Smooth muscle cell (in vitro differentiated cells): ENCODE measurements around the gene DTNBP1. TPM values are rescaled to one million over a fixed set of nuclear protein-coding genes. Genes with fewer than 3 reads are reported as not detected.

Experiments
- DNase-seq: peaks from one replicate; lab custom pipeline; 2025; ENCODE audit not compliant: unreplicated experiment; lab: John Stamatoyannopoulos, UW
- H2AFZ ChIP-seq: fragments of 200-600 bp; sonication (generic); 2 replicates; pipeline ENCODE4 v1.6.0; 2016; ENCODE audit warnings: antibody characterized with exemption, low read depth, mild to moderate bottlenecking
- H3F3A ChIP-seq: fragments of 200-600 bp; sonication (generic); 2 replicates; pipeline ENCODE4 v1.6.0; 2017; ENCODE audit warnings: antibody characterized with exemption, low read depth
- H3K27ac ChIP-seq: fragments of 200-600 bp; sonication (generic); 2 replicates; pipeline ENCODE4 v1.5.1; 2016; ENCODE audit warnings: low read depth, mild to moderate bottlenecking
- H3K27me3 ChIP-seq: fragments of 200-600 bp; sonication (generic); 2 replicates; pipeline ENCODE4 v1.6.1; 2016; ENCODE audit warnings: low read depth, mild to moderate bottlenecking
- H3K36me3 ChIP-seq: fragments of 200-600 bp; sonication (generic); 2 replicates; pipeline ENCODE4 v1.5.1; 2016; ENCODE audit warnings: low read depth
- H3K4me1 ChIP-seq: fragments of 200-600 bp; sonication (generic); 2 replicates; pipeline ENCODE4 v1.5.1; 2016; ENCODE audit warnings: low read depth
- H3K4me2 ChIP-seq: fragments of 200-600 bp; sonication (generic); 2 replicates; pipeline ENCODE4 v1.6.0; 2016; ENCODE audit warnings: mild to moderate bottlenecking
- H3K4me3 ChIP-seq: fragments of 200-600 bp; sonication (generic); 2 replicates; pipeline ENCODE4 v1.5.1; 2016; ENCODE audit warnings: mild to moderate bottlenecking
- H3K79me2 ChIP-seq: fragments of 200-600 bp; sonication (generic); 2 replicates; pipeline ENCODE4 v1.6.0; 2016; ENCODE audit warnings: low read depth, mild to moderate bottlenecking
- H3K9ac ChIP-seq: fragments of 200-600 bp; sonication (generic); 2 replicates; pipeline ENCODE4 v1.6.0; 2016; ENCODE audit warnings: low read depth
- H3K9me3 ChIP-seq: fragments of 200-600 bp; sonication (generic); replicated peaks from 2 replicates; pipeline ENCODE4 v1.5.1; 2016; ENCODE audit warnings: low read depth
- H4K20me1 ChIP-seq: fragments of 200-600 bp; sonication (generic); 2 replicates; pipeline ENCODE4 v1.6.0; 2016; ENCODE audit warnings: low read depth
- WGBS: methylation state at CpG from one replicate; pipeline ENCODE4 v1.1.7; 2016; ENCODE audit warnings: low lambda C conversion rate; 5-methylcytosine and 5-hydroxymethylcytosine counted together
- polyA plus RNA-seq: library from polyadenylated mRNA; unstranded; fragments of >200 nt; fragmentation: Nextera tagmentation; extraction: Ambion mirVana; gene quantifications from 2 replicates; pipeline ENCODE4 v1.2.1, GENCODE V29; 2016
- total RNA-seq: library from RNA; depleted of rRNA; stranded (reverse); fragments of >200 nt; gene quantifications from 2 replicates; pipeline ENCODE4 v1.2.3, GENCODE V29; 2014
- TF ChIP-seq, protein P1 (sequence below): fragments of 200-600 bp; sonication (generic); IDR thresholded peaks from 2 replicates; pipeline ENCODE4 v1.5.1; 2017; ENCODE audit warnings: borderline replicate concordance, mild to moderate bottlenecking, antibody characterized with exemption; ENCODE audit not compliant: insufficient read depth, poor library complexity, severe bottlenecking

DTNBP1 gene
- total and polyA plus RNA-seq, 2 experiments from 2014 or later = 11.9 to 24.2 TPM

DNA sequence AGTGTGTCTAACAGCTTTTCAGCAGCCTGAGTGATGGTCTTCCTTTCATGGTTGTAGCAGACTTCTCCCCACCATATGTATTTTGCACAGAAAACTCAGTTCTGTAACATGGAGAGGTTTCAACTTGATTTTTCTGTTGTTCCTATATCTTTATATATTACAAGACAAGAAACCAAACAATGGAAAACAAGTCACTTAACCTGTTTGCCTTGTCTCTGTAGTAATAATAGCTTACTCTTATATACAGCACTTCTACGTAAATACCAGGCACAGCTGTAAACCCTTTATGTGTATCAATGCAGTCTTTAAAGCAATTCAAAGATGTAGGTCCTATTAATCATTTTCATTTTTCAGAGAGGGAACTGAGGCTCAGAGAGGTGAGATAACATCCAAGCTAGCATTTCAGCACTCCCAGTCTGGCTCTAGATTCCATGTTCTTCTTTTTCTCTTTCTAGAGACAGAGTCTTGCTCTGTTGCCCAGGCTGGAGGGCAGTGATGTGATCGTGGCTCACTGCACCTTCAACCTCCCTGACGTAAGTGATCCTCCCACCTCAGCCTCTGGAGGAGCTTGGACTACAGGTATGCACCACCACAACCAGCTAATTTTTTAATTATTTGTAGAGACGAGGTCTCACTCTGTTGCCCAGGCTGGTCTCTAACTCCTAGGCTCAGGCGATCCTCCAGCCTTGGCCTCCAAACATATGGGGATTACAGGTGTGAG, 90.4 kb downstream of the DTNBP1 start:
- WGBS = 85% methylated on average over 5 of the region's 5 CpGs
- H3F3A ChIP-seq = no peaks in the 10 kb centered on the region
- H3K27ac ChIP-seq = no peak overlapping the region

DNA sequence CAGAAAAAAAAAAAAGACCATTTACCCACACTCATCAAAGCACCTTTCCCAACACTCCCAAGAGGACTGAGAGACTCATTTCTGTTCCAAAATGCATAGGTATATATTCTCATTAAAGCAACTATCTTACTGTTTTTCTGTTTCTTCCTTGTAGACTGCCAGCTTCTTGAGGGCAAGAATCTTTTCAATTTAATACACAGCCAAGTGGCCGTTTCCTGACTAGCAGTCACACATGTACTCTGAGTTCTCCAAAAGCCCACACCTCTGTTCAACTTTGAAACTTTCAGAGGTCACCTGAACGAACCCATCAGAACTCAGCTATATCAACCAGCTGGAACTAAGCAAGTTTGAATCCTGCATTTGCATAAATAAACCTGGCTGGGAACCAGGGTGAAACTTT, 92.7 kb downstream of the DTNBP1 start:
- TF ChIP-seq, protein P1, sequence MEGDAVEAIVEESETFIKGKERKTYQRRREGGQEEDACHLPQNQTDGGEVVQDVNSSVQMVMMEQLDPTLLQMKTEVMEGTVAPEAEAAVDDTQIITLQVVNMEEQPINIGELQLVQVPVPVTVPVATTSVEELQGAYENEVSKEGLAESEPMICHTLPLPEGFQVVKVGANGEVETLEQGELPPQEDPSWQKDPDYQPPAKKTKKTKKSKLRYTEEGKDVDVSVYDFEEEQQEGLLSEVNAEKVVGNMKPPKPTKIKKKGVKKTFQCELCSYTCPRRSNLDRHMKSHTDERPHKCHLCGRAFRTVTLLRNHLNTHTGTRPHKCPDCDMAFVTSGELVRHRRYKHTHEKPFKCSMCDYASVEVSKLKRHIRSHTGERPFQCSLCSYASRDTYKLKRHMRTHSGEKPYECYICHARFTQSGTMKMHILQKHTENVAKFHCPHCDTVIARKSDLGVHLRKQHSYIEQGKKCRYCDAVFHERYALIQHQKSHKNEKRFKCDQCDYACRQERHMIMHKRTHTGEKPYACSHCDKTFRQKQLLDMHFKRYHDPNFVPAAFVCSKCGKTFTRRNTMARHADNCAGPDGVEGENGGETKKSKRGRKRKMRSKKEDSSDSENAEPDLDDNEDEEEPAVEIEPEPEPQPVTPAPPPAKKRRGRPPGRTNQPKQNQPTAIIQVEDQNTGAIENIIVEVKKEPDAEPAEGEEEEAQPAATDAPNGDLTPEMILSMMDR = no peak
- 92% methylated on average over 2 of the region's 2 CpGs for WGBS

More for the DNA sequence above, 90.4 kb downstream of the DTNBP1 start:
- no peaks in the 10 kb centered on the region for H4K20me1 ChIP-seq
- no peaks in the 10 kb centered on the region for H3K36me3 ChIP-seq
- no peaks in the 10 kb centered on the region for H3K79me2 ChIP-seq
- no peak overlapping the region for H2AFZ ChIP-seq
- no peaks in the 10 kb centered on the region for H3K27me3 ChIP-seq
- no peak overlapping the region for H3K9ac ChIP-seq
- TF ChIP-seq, protein P1 = no peak
- H3K9me3 ChIP-seq = no peaks in the 10 kb centered on the region
- H3K4me2 ChIP-seq = no peak overlapping the region
- H3K4me1 ChIP-seq = peaks cover 4% of the 10 kb centered on the region
- DNase-seq = no peak
- H3K4me3 ChIP-seq = no peak overlapping the region

DNA sequence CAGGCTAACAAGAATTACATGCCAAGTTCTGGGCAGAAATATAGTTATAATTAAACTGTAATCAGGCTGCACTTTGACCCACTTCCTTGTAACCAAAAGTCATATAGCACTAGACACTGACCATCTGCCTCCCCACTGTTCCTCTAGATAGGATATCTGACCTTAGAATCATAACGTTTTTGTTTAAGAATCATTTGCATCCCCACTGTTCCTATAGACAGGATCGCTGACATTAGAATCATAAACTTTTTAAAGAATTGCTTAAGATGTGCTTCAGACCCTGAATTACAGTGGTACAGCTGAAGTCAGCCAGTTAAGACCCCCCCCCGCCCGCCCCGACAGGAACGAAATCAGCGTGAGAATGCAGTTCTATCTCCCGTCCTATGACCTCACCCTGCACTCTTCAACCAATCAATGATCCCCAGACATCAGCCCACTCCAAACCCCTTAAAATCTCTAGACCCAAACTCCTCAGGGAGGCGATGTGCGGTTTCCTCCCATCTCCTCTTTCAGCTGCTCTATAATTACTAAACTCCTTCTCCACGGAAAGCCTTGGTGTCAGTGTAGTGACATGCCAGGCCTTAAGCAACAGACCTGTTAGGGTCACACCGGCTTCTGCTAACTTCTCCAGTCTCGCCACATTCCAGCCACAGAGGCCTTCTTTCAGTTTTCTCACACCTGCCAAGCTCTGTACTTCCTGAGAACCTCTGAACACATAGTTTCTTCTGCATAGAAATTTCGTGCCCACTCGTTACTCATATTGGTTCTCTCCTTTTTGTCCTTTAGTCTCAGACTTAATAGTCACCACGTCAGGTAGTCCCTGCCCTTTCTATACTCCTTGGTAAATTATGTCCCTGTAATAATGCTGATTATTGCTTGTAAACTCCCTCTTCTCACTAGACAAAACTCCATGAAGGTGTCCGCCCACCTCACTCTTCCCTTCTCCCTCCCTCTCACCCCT, 93.5 kb downstream of the DTNBP1 start:
- Histone ChIP-seq H3K9me3 (no peaks in the 10 kb centered on the region), H3K4me3 (no peak overlapping the region), H2AFZ (no peak overlapping the region), H3K36me3 (no peaks in the 10 kb centered on the region), H3K4me2 (no peak overlapping the region), H3K4me1 (peaks cover 4% of the 10 kb centered on the region), H3K9ac (no peak overlapping the region), H3F3A (no peaks in the 10 kb centered on the region), H4K20me1 (no peaks in the 10 kb centered on the region), H3K27ac (no peak overlapping the region), H3K27me3 (no peaks in the 10 kb centered on the region), H3K79me2 (no peaks in the 10 kb centered on the region)
- no peak for DNase-seq
- WGBS = 65% methylated on average over 17 of the region's 17 CpGs
- TF ChIP-seq, protein P1 = no peak

More for the DNA sequence above, 92.7 kb downstream of the DTNBP1 start:
- no peaks in the 10 kb centered on the region for H3K79me2 ChIP-seq
- H3K4me2 ChIP-seq = no peak overlapping the region
- H3K4me3 ChIP-seq = no peak overlapping the region
- no peaks in the 10 kb centered on the region for H4K20me1 ChIP-seq
- DNase-seq = no peak
- H3K27ac ChIP-seq = no peak overlapping the region
- no peak overlapping the region for H2AFZ ChIP-seq
- H3F3A ChIP-seq = no peaks in the 10 kb centered on the region
- no peak overlapping the region for H3K9ac ChIP-seq
- no peaks in the 10 kb centered on the region for H3K27me3 ChIP-seq
- no peaks in the 10 kb centered on the region for H3K36me3 ChIP-seq
- peaks cover 4% of the 10 kb centered on the region for H3K4me1 ChIP-seq
- no peaks in the 10 kb centered on the region for H3K9me3 ChIP-seq
